ENCODE data around the gene BCAS3.
"Not testable (repeated sequence)": the region's sequence is repeated elsewhere in the genome, so short reads cannot be mapped to it uniquely, and the experiment has no call there.

The BCAS3 gene

GRCh38 chr17:60677308-60678117 lies at the start of gene BCAS3:
Gene BCAS3, plus strand, starts transcription at chr17:60677851.
- peak; percentile 96 for DNase-seq

- DNase-seq = no peak
Observed at GRCh38 chr17:60628252-60628889, 49.3 kb upstream of the BCAS3 start.

GRCh38 chr17:60629120-60629519 lies 48.5 kb upstream of the BCAS3 start:
- no peak for DNase-seq

GRCh38 chr17:60630352-60630751 lies 47.3 kb upstream of the BCAS3 start:
- no peak for DNase-seq

GRCh38 chr17:60631119-60631518 lies 46.5 kb upstream of the BCAS3 start:
- DNase-seq = no peak

GRCh38 chr17:60637683-60638082 lies 40.0 kb upstream of the BCAS3 start:
- no peak for DNase-seq

- DNase-seq = no peak
Observed at GRCh38 chr17:60639019-60639330, 38.7 kb upstream of the BCAS3 start.

- DNase-seq = no peak
Observed at GRCh38 chr17:60640503-60640902, 37.1 kb upstream of the BCAS3 start.

- no peak for DNase-seq
Observed at GRCh38 chr17:60641126-60641525, 36.5 kb upstream of the BCAS3 start.

GRCh38 chr17:60641810-60642220 lies 35.8 kb upstream of the BCAS3 start:
- peak; percentile 57 for DNase-seq

- DNase-seq = no peak
Observed at GRCh38 chr17:60645918-60646523, 31.6 kb upstream of the BCAS3 start.

GRCh38 chr17:60646701-60647100 lies 30.9 kb upstream of the BCAS3 start:
- no peak for DNase-seq

GRCh38 chr17:60647705-60648104 lies 29.9 kb upstream of the BCAS3 start:
- no peak for DNase-seq

GRCh38 chr17:60652454-60653247 lies 25.0 kb upstream of the BCAS3 start:
- no peak for DNase-seq

- DNase-seq = no peak
Observed at GRCh38 chr17:60653569-60653968, 24.1 kb upstream of the BCAS3 start.

GRCh38 chr17:60656499-60656898 lies 21.2 kb upstream of the BCAS3 start:
- no peak for DNase-seq

GRCh38 chr17:60659156-60659555 lies 18.5 kb upstream of the BCAS3 start:
- no peak for DNase-seq

- no peak for DNase-seq
Observed at GRCh38 chr17:60661489-60661888, 16.2 kb upstream of the BCAS3 start.

GRCh38 chr17:60664022-60664421 lies 13.6 kb upstream of the BCAS3 start:
- DNase-seq = no peak

GRCh38 chr17:60665602-60666001 lies 12.0 kb upstream of the BCAS3 start:
- no peak for DNase-seq

- DNase-seq = not testable (repeated sequence)
Observed at GRCh38 chr17:60668741-60669140, 8.9 kb upstream of the BCAS3 start.

- no peak for DNase-seq
Observed at GRCh38 chr17:60671482-60671881, 6.2 kb upstream of the BCAS3 start.

GRCh38 chr17:60674637-60675036 lies 3.0 kb upstream of the BCAS3 start:
- not testable (repeated sequence) for DNase-seq

All from DMS153 (cell line).